Measurements from ENCODE around the gene DACT3.

DACT3 gene

GRCh38 chr19:46665072-46665471 lies 4.1 kb upstream of the DACT3 start:
- TF ChIP-seq, protein P1, sequence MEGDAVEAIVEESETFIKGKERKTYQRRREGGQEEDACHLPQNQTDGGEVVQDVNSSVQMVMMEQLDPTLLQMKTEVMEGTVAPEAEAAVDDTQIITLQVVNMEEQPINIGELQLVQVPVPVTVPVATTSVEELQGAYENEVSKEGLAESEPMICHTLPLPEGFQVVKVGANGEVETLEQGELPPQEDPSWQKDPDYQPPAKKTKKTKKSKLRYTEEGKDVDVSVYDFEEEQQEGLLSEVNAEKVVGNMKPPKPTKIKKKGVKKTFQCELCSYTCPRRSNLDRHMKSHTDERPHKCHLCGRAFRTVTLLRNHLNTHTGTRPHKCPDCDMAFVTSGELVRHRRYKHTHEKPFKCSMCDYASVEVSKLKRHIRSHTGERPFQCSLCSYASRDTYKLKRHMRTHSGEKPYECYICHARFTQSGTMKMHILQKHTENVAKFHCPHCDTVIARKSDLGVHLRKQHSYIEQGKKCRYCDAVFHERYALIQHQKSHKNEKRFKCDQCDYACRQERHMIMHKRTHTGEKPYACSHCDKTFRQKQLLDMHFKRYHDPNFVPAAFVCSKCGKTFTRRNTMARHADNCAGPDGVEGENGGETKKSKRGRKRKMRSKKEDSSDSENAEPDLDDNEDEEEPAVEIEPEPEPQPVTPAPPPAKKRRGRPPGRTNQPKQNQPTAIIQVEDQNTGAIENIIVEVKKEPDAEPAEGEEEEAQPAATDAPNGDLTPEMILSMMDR (IDR thresholded peaks at IDR 0.05) = no peak

GRCh38 chr19:46661735-46662592 lies 982 bp upstream of the DACT3 start:
- intact Hi-C loops (cut with DNase I; ENCODE audit: low total_unique reads) = loop anchor here (5.0 kb wide), 1 partner anchor 45 kb away; no protein-coding TSS in a partner anchor
- H3K27me3 ChIP-seq = no peaks in the 10 kb centered on the region
- peak overlapping the region; percentile 78 to 81 for H3K27ac ChIP-seq
- peaks cover 3 to 37% (median 22%) of the 10 kb centered on the region in 4 donors for H3K4me1 ChIP-seq
- TF ChIP-seq, protein P1 (IDR thresholded peaks at IDR 0.05) = peak; percentile 98
- no peaks in the 10 kb centered on the region for H3K9me3 ChIP-seq
- peak overlapping the region; percentile 42 to 53 for H3K4me3 ChIP-seq
- H3K36me3 ChIP-seq = no peaks in the 10 kb centered on the region
- DNase-seq = peak; percentile 90 to 92

More at GRCh38 chr19:46665072-46665471, 4.1 kb upstream of the DACT3 start:
- Histone ChIP-seq H3K4me1 (peaks cover 3 to 20% (median 10%) of the 10 kb centered on the region in 4 donors), H3K9me3 (no peaks in the 10 kb centered on the region), H3K27me3 (no peaks in the 10 kb centered on the region), H3K27ac (no peak overlapping the region), H3K4me3 (no peak overlapping the region), H3K36me3 (no peaks in the 10 kb centered on the region)
- no peak for DNase-seq
- intact Hi-C loops (cut with DNase I; ENCODE audit: low total_unique reads) = no loop called here

DNA sequence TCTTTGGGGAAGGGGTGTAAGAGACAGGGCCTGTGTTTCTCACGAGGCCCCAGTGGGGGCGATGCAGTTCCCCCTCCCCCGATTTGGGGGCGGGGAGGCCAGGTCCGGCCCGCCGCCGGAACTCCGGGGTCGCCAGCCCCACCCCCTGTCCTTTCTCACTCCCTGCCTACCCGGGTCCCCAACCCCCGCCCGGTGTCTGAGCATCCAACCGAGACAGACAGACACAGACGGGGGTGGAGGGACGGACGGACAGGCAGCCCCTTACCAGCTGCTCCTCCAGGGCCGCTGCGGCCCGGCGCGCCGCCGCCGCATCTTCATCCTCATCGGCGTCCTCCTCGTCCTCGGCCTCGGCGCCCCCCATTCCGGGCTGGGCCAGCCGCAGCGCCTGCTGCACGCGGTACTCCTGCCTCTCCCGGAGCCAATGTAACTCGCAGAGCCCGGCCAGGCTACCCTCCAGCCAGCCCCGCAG lies 397 bp downstream of the DACT3 start:
- H3K4me3 ChIP-seq = peak overlapping the region; percentile 89 to 98
- intact Hi-C loops (cut with DNase I; ENCODE audit: low total_unique reads) = loop anchor here (5.0 kb wide), 1 partner anchor 43 kb away; no protein-coding TSS in a partner anchor
- H3K4me1 ChIP-seq = peaks cover 3 to 46% (median 24%) of the 10 kb centered on the region in 4 donors
- peaks cover 0 to 10% (median 0%) of the 10 kb centered on the region in 3 donors for H3K36me3 ChIP-seq
- DNase-seq = no peak
- H3K27ac ChIP-seq = peak overlapping the region; percentile 92 to 99
- TF ChIP-seq, protein P1 (IDR thresholded peaks at IDR 0.05) = no peak
- no peaks in the 10 kb centered on the region for H3K27me3 ChIP-seq
- no peaks in the 10 kb centered on the region for H3K9me3 ChIP-seq

- Histone ChIP-seq H3K27me3 (no peaks in the 10 kb centered on the region), H3K27ac (peak overlapping the region; percentile 92 to 99), H3K36me3 (peaks cover 0 to 10% (median 0%) of the 10 kb centered on the region in 3 donors), H3K9me3 (no peaks in the 10 kb centered on the region), H3K4me1 (peaks cover 3 to 51% (median 27%) of the 10 kb centered on the region in 4 donors), H3K4me3 (peak overlapping the region; percentile 89 to 98)
- peak in 1 of 2 donors; percentile 82 for DNase-seq
- intact Hi-C loops (cut with DNase I; ENCODE audit: low total_unique reads) = loop anchor here (5.0 kb wide), 1 partner anchor 43 kb away; no protein-coding TSS in a partner anchor
- TF ChIP-seq, protein P1 (IDR thresholded peaks at IDR 0.05) = peak in 1 of 2 experiments; percentile 11
These were observed 919 bp downstream of the DACT3 start for GRCh38 chr19:46660008-46660517.

DNA sequence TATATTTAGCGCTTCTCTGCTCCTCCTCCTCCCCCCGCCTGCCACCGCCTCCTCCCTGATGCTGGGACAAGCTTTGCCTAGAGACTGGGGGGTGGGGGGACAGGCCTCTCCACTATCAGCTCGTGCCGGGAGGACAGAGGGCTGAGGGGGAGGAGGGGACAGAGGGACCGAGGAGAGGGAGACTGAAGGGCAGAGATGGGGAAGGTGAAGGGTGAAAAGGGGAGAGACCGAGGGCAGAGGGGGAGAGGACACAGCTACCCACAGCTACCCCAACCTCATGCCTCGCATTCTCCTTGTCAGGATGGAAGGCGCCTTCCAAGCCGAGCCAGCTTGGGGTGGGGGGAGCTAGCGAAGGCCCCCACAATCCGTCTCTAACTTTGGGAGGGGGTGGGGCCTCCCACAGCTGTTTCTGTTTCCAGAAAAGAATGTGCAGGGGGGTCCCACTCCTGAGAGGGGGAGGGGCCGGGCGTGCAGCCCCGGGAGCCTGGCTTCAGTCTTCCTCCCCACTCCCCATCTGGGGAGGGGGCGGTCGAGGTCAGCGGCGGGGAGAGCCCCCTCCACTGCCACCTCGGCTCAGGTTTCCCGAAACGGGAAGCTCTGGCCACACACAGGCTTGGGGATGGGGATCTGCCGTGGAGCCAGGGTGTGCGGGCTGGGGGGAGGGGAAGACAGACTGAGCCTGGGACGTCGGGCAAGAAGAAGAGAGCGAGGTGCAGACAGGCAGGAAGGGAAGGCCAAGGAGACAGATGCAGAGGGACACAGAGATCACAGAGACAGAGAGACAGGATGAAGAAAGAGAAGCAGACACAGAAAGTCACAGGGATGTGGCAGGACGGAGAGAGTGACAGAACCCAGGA lies 1.6 kb downstream of the DACT3 start:
- Histone ChIP-seq H3K27ac (peak overlapping the region; percentile 92 to 99), H3K36me3 (peaks cover 0 to 10% (median 0%) of the 10 kb centered on the region in 3 donors), H3K9me3 (no peaks in the 10 kb centered on the region), H3K27me3 (no peaks in the 10 kb centered on the region), H3K4me3 (peak overlapping the region; percentile 89 to 98), H3K4me1 (peaks cover 3 to 58% (median 31%) of the 10 kb centered on the region in 4 donors)
- intact Hi-C loops (cut with DNase I; ENCODE audit: low total_unique reads) = loop anchor here (5.0 kb wide), 1 partner anchor 42 kb away; no protein-coding TSS in a partner anchor
- DNase-seq = peak; percentile 48 to 85
- TF ChIP-seq, protein P1 (IDR thresholded peaks at IDR 0.05) = no peak

Measured in tibial artery (tissue), 4 donors.